Nasal cavity respiratory epithelium epithelial cell of viscerocranial mucosa (primary cell): ENCODE measurements around the gene ALG9. TPM values are rescaled to one million over a fixed set of nuclear protein-coding genes. Genes with fewer than 3 reads are reported as not detected.

ENCODE experiments used
- total RNA-seq: library from RNA; depleted of rRNA; stranded (reverse); fragments of >200 nt; gene quantifications from 2 replicates; pipeline ENCODE4 v1.2.3, GENCODE V29; 2014

The ALG9 gene
- 33.0 and 41.0 TPM in 2 replicates for total RNA-seq

DNA sequence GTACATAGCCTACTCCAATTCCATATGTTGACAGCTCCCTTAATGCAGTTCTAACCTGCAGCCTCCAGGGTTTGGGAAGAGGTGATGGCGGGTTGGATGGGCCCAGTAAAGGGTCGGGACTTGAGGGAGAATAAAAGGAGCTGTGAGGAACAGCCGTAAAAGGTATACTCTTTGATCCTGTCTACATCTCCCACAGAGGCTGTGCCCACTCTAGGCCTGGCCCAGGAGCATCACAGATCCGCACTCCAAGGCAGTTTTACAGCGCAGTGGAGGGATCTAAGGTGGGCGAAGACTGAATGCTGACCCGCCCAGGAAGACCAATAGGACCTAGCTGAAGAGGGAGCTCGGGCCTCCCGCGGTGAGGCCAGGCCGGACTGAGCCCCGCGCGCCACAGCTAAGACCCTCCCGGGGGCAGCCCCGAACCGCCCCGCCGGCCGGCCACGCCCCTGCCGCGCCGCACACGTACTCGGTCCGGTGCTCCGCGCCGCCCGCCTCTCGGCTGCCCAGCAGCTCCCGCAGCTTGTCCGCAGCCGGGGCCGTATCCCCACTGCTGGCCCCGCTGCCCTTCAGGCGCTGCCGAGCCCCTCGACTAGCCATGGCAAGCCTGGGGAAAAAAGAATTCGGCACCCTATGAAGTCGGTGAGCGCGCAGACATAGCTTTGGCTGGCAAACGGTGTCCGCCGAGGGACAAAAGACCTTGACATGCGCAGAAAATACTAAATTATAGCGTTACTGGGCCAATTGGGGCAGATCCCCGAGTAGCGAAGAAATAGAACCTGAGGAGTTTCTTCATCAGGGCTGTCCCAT, at the start of gene ALG9:
Gene ALG9 (minus strand): TSS at position 696 of the 807 bp plus-strand sequence. CDS start 99 bp downstream, at position 597.

GRCh38 chr11:111918390-111919256, 47.2 kb upstream of the ALG9 start, which contains the start of gene C11orf52:
C11orf52 (plus strand) TSS chr11:111918913; CDS start chr11:111918973, 60 bp downstream.

DNA sequence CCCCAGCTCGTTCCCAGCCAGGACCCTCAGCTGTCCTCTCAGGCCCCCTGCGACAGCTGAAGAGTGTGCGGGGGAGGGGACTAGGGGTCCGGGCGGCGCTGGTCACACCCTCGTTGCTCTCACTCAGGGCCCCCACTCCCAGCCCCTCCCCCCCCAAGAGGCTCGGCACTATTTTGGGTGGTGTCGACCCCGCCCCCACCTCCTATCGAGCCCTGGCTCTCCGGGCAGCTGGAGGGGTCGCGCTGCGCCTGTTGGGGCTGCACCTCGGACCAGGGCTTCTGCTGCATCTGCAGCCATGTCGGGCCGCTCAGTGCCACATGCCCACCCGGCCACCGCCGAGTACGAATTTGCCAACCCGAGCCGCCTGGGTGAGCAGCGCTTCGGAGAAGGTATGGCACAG, 41.2 kb upstream of the ALG9 start, which contains the start of gene HSPB2:
Gene HSPB2 (plus strand): TSS at position 200 of the 400 bp plus-strand sequence. CDS start 96 bp downstream, at position 296.

GRCh38 chr11:111911563-111912401, 40.4 kb upstream of the ALG9 start, which contains the start of gene CRYAB:
CRYAB (minus strand) TSS chr11:111911770; CDS start chr11:111911724, 46 bp downstream.

GRCh38 chr11:111878849-111879636, 7.7 kb upstream of the ALG9 start, which contains the start of the genes CFAP68 and FDXACB1:
CFAP68 (plus strand) TSS chr11:111879541; CDS start chr11:111879561, 20 bp downstream.
FDXACB1 (minus strand) TSS chr11:111879165; CDS start chr11:111879132, 33 bp downstream.

DNA sequence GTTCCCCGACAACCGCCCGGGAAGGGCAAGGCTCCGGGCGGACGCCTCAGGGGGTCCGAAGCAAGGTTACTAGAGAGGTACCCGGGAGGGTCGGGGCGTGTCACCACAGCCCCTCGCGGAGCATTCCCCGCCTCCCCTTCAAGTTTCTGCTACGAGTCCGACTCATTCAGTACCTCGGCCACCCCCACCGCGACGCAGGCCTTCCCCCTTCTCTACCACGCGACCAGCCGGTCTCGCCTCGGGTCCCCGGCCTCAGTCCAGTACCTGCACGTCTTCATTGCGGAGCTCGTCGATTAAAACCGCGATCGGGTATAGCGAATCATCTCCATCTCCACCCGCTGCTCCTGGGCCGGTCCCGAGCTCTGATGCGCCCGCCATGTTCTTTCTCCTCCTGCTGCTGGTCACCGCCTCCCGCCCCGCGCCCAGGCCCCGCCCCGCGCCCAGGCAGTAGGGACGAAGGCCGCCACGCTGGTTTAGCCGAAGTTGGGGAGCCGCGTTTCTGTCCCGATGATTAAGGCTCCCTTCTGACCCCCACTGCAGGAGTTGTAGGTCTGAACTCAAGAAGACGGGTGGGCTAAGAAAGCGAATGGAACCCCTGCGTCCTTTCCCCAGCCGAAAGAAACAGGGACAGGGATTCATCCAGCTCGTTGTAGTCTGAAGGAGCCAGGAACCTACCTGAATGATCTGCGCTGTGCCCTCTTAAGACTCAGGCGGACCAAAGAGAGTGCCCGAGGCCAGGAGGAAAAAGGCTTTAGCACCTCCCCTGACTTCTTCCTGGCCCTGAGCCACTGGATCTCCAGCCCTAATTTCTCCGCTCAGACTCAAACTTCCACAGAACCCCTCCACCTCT, 105.2 kb downstream of the ALG9 start, which contains the start of gene PPP2R1B:
Gene PPP2R1B (minus strand): TSS at position 406 of the 850 bp plus-strand sequence. CDS start 28 bp downstream, at position 378.

Other genes with a start within 250 kb of the ALG9 start
- 28.4 and 33.4 TPM in 2 replicates for gene PPP2R1B, start 105.2 kb downstream of the ALG9 start, total RNA-seq
- 2.1 and 2.4 TPM in 2 replicates for gene FDXACB1, start 7.6 kb upstream of the ALG9 start, total RNA-seq
- 15.9 and 21.2 TPM in 2 replicates for gene CFAP68, start 8.0 kb upstream of the ALG9 start, total RNA-seq
- gene CRYAB, start 40.2 kb upstream of the ALG9 start, total RNA-seq, result 1.0 and 13.2 TPM in 2 replicates
- gene HSPB2, start 41.2 kb upstream of the ALG9 start, total RNA-seq, result not detected in 2 replicates
- 1.0 and 1.1 TPM in 2 replicates for gene C11orf52, start 47.3 kb upstream of the ALG9 start, total RNA-seq
- gene DIXDC1, start 65.8 kb upstream of the ALG9 start, total RNA-seq, result 16.5 and 20.2 TPM in 2 replicates
- 34.2 and 39.6 TPM in 2 replicates for gene DLAT, start 153.8 kb upstream of the ALG9 start, total RNA-seq
- gene PIH1D2, start 202.4 kb upstream of the ALG9 start, total RNA-seq, result 0.50 and 0.68 TPM in 2 replicates
- gene NKAPD1, start 202.7 kb upstream of the ALG9 start, total RNA-seq, result 28.0 and 33.5 TPM in 2 replicates
- gene TIMM8B, start 215.2 kb upstream of the ALG9 start, total RNA-seq, result 44.0 and 54.7 TPM in 2 replicates
- gene SDHD, start 215.3 kb upstream of the ALG9 start, total RNA-seq, result 140 and 215 TPM in 2 replicates